GM23248 (cell line): ENCODE results near the gene STOX1.

Source experiments
- EZH2 ChIP-seq: fragments of 200-600 bp; sonication (generic); IDR thresholded peaks from 2 replicates; pipeline ENCODE4 v1.6.1; 2018; ENCODE audit warnings: antibody characterized with exemption, mild to moderate bottlenecking; ENCODE audit not compliant: insufficient read depth, poor library complexity, severe bottlenecking
- EZH2phosphoT487 ChIP-seq: fragments of 200-600 bp; sonication (generic); IDR thresholded peaks from 2 replicates; pipeline ENCODE4 v1.6.1; 2018; ENCODE audit warnings: antibody characterized with exemption, moderate library complexity, mild to moderate bottlenecking, low read depth; ENCODE audit not compliant: insufficient read depth

GRCh38 chr10:68828833-68829232, 1.5 kb downstream of the STOX1 start:
- TF ChIP-seq EZH2phosphoT487 (no peak), EZH2 (no peak)
